GM06990 (cell line): ENCODE data around the gene SIPA1L3.

Source experiments
- DNase-seq: peaks from one replicate; pipeline ENCODE4 v3.0.0-alpha.2; 2011; ENCODE audit not compliant: insufficient read length; ENCODE audit errors: extremely low read depth
- H3K27me3 ChIP-seq: replicated peaks from 2 replicates; pipeline ENCODE4 v1.6.0; 2011; ENCODE audit warnings: low read length; ENCODE audit not compliant: control insufficient read depth, insufficient read depth
- H3K36me3 ChIP-seq: 2 replicates; pipeline ENCODE4 v1.5.1; 2011; ENCODE audit warnings: low read length; ENCODE audit not compliant: control insufficient read depth, insufficient read depth
- H3K4me3 ChIP-seq: replicated peaks from 2 replicates; pipeline ENCODE4 v1.5.1; 2011; ENCODE audit warnings: low read depth, mild to moderate bottlenecking, control low read depth, low read length
- CTCF ChIP-seq: IDR thresholded peaks from 2 replicates; pipeline ENCODE4 v1.5.1; 2011; ENCODE audit warnings: low read length, control low read depth, mild to moderate bottlenecking, inconsistent platforms; ENCODE audit not compliant: insufficient read depth, poor library complexity, severe bottlenecking

SIPA1L3 gene

GRCh38 chr19:38099966-38100365 lies 193.0 kb downstream of the SIPA1L3 start:
- no peak overlapping the region for H3K4me3 ChIP-seq
- peaks cover 25% of the 10 kb centered on the region for H3K36me3 ChIP-seq

DNA sequence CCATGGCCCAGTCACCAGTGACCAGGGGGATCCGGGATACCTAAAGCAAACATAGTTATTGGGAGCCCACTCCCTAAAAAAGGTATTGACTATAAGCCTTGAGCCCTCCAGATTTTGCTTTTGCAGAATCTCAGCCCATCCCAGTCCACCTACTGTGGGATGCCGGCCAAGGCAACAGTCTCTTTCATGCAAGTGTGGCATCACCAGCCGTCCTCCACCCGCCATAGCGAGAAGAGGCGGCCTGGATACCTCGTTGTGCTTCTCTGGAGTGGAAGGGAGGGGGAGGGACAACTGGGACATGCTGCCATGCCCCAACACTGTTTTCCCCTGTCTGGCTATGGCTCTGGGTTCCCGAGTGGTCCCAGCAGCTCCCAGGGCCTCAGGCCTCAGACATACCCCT lies 193.6 kb downstream of the SIPA1L3 start:
- DNase-seq = no peak
- Histone ChIP-seq H3K27me3 (no peaks in the 10 kb centered on the region), H3K36me3 (peaks cover 23% of the 10 kb centered on the region), H3K4me3 (no peak overlapping the region)
- TF ChIP-seq CTCF = no peak

More at GRCh38 chr19:38099966-38100365, 193.0 kb downstream of the SIPA1L3 start:
- no peak for TF ChIP-seq CTCF
- DNase-seq = no peak
- no peaks in the 10 kb centered on the region for H3K27me3 ChIP-seq

- no peak for TF ChIP-seq CTCF
- Histone ChIP-seq H3K4me3 (no peak overlapping the region), H3K27me3 (no peaks in the 10 kb centered on the region), H3K36me3 (peaks cover 30% of the 10 kb centered on the region)
- no peak for DNase-seq
Observed at GRCh38 chr19:38101723-38102122, 194.7 kb downstream of the SIPA1L3 start.

- Histone ChIP-seq H3K4me3 (no peak overlapping the region), H3K27me3 (no peaks in the 10 kb centered on the region), H3K36me3 (peaks cover 37% of the 10 kb centered on the region)
- DNase-seq = no peak
- no peak for TF ChIP-seq CTCF
Observed at GRCh38 chr19:38105574-38105973, 198.6 kb downstream of the SIPA1L3 start.

DNA sequence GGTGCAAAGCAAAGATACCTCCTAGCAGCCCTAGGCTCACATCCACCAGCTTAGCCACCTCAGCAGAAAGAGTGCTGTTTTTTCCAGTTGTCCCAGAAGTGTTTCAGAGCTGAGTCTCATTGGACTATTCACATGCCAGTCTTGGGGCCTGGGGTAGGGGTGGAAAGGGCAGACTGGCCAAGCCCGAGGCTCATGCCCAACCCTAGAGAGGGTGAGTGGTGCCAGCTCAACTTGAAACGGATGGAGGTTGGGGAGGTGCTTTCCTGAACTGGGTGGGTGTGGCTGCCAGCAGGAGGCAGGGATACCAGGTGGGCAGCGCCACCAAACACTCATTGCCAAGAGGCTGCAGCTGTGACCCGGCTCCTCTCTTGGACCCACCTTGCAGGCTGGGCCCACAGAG lies 200.1 kb downstream of the SIPA1L3 start:
- TF ChIP-seq CTCF = no peak
- peaks cover 36% of the 10 kb centered on the region for H3K36me3 ChIP-seq
- no peak for DNase-seq
- no peaks in the 10 kb centered on the region for H3K27me3 ChIP-seq
- no peak overlapping the region for H3K4me3 ChIP-seq

- H3K4me3 ChIP-seq = no peak overlapping the region
- H3K36me3 ChIP-seq = peaks cover 32% of the 10 kb centered on the region
- DNase-seq = no peak
- no peak for TF ChIP-seq CTCF
- H3K27me3 ChIP-seq = no peaks in the 10 kb centered on the region
Observed at GRCh38 chr19:38111898-38112297, 204.9 kb downstream of the SIPA1L3 start.
